CD4-positive, alpha-beta T cell treated with Interleukin-15 for 4 hours (primary cell): ENCODE results near the gene ACTL6A.

Source experiments
- DNase-seq: peaks from one replicate; pipeline ENCODE4 v3.0.0-alpha.2; 2020; ENCODE audit warnings: low spot score

The ACTL6A gene

GRCh38 chr3:179590669-179591068 is 27.9 kb downstream of the ACTL6A start:
- DNase-seq: no peak

- no peak for DNase-seq
Measured at GRCh38 chr3:179591313-179591712, 28.6 kb downstream of the ACTL6A start.

GRCh38 chr3:179599531-179599930 is 36.8 kb downstream of the ACTL6A start:
- no peak for DNase-seq

- DNase-seq: no peak
Measured at GRCh38 chr3:179603321-179603720, 40.6 kb downstream of the ACTL6A start.

GRCh38 chr3:179603831-179604230 is 41.1 kb downstream of the ACTL6A start:
- no peak for DNase-seq

- peak; percentile 94 for DNase-seq
Measured at GRCh38 chr3:179604321-179605078, 41.8 kb downstream of the ACTL6A start, which contains the start of the genes MRPL47 and NDUFB5. Gene MRPL47, minus strand, starts transcription at chr3:179604638. Its CDS starts 14 bp downstream, at chr3:179604624. Gene NDUFB5, plus strand, starts transcription at chr3:179604794. Its CDS starts 22 bp downstream, at chr3:179604816.

GRCh38 chr3:179606534-179607085 is 43.9 kb downstream of the ACTL6A start:
- DNase-seq: no peak

- peak; percentile 55 for DNase-seq
Measured at GRCh38 chr3:179608931-179609720, 46.4 kb downstream of the ACTL6A start.

GRCh38 chr3:179610066-179610465 is 47.3 kb downstream of the ACTL6A start:
- no peak for DNase-seq

GRCh38 chr3:179613807-179614206 is 51.1 kb downstream of the ACTL6A start:
- no peak for DNase-seq

GRCh38 chr3:179615458-179616173 is 52.9 kb downstream of the ACTL6A start:
- DNase-seq: no peak

- DNase-seq: no peak
Measured at GRCh38 chr3:179622023-179622422, 59.3 kb downstream of the ACTL6A start.

- DNase-seq: no peak
Measured at GRCh38 chr3:179624451-179624850, 61.7 kb downstream of the ACTL6A start.

- no peak for DNase-seq
Measured at GRCh38 chr3:179630753-179631451, 68.2 kb downstream of the ACTL6A start.
